ENCODE data around the gene SPG21. TPM values are rescaled to one million over a fixed set of nuclear protein-coding genes. Genes with fewer than 3 reads are reported as not detected.

The SPG21 gene
- total RNA-seq, 1 donor = 92.4 TPM

DNA sequence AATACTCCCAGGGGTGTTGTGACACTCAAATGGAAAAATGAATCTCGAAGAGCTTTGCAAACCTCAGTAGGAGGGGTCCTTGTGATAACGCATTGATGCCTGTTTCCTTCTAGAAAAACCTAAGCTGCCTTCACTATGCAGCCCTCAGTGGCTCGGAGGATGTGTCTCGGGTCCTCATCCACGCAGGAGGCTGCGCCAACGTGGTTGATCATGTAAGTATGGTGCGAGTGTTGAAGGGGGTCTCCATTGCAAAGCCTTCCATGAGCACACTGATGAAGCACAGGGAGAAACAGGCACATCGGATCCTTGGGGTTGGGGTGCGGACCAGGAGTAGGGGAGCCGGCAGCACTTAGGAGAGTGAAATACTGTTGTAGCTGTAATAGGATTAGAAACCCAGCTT is 55.7 kb downstream of the SPG21 start:
- H3K4me3 ChIP-seq (ENCODE audit: low read length) = no peak overlapping the region
- H3K4me1 ChIP-seq (ENCODE audit: insufficient read depth, low read length) = no peaks in the 10 kb centered on the region
- H3K27me3 ChIP-seq (ENCODE audit: insufficient read depth, low read length) = no peaks in the 10 kb centered on the region
- no peaks in the 10 kb centered on the region for H3K9me3 ChIP-seq (ENCODE audit: low read depth, low read length)

DNA sequence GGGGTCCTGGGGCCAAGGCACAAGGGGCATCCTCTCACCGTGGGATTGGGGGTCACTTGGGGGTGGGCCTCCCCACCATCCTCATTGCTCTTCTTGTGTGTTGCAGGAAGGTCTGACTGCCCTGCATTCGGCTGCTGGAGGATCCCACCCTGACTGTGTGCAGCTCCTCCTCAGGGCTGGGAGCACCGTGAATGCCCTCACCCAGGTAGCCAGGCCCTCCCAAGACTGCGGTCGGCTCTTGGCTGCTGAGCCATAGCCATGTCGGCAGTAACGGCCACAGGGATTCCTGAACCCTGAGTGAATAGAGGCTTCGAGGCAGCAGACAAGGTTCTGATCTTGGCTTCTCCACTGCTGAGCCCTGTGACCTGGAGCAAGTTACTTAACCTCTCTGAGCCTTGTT is 58.3 kb downstream of the SPG21 start:
- Histone ChIP-seq H3K4me3 (ENCODE audit: low read length) (no peak overlapping the region), H3K9me3 (ENCODE audit: low read depth, low read length) (no peaks in the 10 kb centered on the region), H3K4me1 (ENCODE audit: insufficient read depth, low read length) (no peaks in the 10 kb centered on the region), H3K27me3 (ENCODE audit: insufficient read depth, low read length) (no peaks in the 10 kb centered on the region)

DNA sequence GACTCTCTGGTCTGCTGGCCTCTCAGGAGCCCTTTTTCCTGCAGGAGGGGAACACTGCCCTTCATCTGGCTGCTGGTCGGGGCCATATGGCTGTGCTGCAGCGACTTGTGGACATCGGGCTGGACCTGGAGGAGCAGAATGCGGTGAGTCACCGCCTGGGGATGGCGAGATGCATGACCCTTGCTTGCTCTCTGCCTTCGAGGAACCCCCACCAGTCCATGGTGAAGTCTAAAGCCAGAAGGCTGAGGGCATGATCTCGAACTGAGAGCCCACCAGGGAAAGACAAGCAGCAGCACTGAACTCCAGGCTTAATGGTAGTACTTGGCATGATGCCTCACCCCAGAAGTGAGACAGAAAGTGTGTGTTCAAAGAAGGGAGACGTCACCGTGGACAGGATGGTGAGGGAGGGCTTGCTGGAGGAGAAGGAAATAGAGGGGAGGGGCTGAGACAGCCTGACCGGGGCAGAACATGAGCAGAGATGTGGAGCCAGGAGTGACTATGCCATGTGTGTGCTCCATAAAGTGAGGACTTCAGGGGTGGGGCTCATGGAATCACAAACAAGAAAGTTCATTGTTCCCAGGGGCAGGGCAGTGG is 58.8 kb downstream of the SPG21 start:
- H3K27me3 ChIP-seq (ENCODE audit: insufficient read depth, low read length) = no peaks in the 10 kb centered on the region
- H3K9me3 ChIP-seq (ENCODE audit: low read depth, low read length) = no peaks in the 10 kb centered on the region
- H3K4me1 ChIP-seq (ENCODE audit: insufficient read depth, low read length) = no peaks in the 10 kb centered on the region
- no peak overlapping the region for H3K4me3 ChIP-seq (ENCODE audit: low read length)

DNA sequence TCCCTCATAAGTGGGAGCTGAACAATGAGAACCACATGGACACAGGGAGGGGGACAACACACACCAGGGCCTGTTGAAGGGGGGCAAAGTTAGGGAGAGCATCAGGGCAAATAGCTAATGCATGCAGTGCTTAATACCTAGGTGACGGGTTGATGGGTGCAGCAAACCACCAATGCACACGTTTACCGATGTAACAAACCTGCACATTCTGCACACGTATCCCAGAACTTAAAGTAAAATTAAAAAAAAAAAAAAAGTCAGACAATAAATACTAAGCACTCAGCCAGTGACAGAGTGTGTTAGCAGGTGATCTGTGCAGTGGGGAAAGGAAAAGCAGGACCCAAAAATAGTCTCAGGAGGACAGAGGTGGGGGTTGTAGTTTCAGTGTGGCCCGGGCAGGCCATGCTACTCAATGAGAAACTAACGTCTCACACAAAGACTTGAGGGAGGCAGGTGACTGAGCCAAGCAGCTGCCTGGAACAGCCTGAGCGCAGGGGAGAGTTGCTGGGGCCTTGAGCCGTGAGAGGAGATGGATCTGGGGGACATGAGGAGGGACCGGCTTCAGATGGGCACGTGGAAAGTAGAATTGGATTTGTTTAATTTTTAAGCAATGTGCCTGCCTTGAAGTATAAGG is 59.6 kb downstream of the SPG21 start:
- no peaks in the 10 kb centered on the region for H3K9me3 ChIP-seq (ENCODE audit: low read depth, low read length)
- no peak overlapping the region for H3K4me3 ChIP-seq (ENCODE audit: low read length)
- H3K27me3 ChIP-seq (ENCODE audit: insufficient read depth, low read length) = no peaks in the 10 kb centered on the region

DNA sequence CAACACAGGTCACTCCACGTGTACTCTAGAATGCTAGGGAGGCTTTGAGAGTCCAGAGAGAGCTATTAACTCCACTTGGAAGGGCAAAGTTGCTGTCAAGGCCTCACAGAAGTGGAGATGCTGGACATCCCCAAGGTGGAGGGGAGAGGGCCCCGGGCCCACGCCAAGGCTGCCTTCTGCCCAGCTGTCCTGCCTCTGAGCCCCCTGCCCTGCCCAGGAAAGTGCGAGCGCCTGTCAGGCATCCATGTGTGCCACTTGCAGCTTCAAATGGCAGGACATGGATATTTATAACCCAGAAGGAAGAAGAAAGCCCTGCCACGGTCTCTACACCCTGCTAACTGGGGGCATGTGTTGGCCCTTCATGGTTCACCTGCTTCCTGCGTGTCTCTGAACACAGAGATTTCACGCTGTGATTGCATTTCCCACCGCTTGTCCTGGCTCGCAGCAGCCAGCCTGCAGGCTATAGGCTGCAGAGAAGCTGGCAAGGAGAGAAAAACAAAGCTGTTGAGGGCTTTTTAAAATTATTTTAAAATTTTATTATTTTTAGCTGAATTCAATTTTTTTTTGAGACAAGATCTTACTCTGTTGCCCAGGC is 61.0 kb downstream of the SPG21 start:
- Histone ChIP-seq H3K4me1 (ENCODE audit: insufficient read depth, low read length) (no peaks in the 10 kb centered on the region), H3K27me3 (ENCODE audit: insufficient read depth, low read length) (no peaks in the 10 kb centered on the region), H3K9me3 (ENCODE audit: low read depth, low read length) (no peaks in the 10 kb centered on the region), H3K4me3 (ENCODE audit: low read length) (no peak overlapping the region)

More for the DNA sequence above, 59.6 kb downstream of the SPG21 start:
- H3K4me1 ChIP-seq (ENCODE audit: insufficient read depth, low read length) = no peaks in the 10 kb centered on the region

DNA sequence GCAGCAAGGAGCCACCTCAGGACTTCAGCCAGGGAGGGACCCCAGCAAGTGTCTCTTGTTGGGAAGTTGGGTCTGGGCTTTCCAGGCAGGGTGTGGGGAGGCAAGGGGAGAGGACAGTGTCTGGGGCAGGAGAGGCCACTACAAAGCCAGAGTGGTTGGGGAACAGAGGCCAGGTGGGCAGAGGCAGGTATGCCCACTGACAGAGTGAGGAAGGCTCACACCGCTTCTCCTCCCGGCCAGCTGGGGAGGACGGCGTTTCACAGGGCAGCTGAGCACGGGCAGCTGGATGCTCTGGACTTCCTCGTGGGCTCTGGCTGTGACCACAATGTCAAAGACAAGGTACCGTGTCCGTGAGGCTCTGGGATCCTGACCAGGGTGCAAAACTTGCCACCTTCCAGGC is 63.1 kb downstream of the SPG21 start:
- no peaks in the 10 kb centered on the region for H3K4me1 ChIP-seq (ENCODE audit: insufficient read depth, low read length)
- H3K4me3 ChIP-seq (ENCODE audit: low read length) = no peak overlapping the region
- no peaks in the 10 kb centered on the region for H3K27me3 ChIP-seq (ENCODE audit: insufficient read depth, low read length)
- no peaks in the 10 kb centered on the region for H3K9me3 ChIP-seq (ENCODE audit: low read depth, low read length)

DNA sequence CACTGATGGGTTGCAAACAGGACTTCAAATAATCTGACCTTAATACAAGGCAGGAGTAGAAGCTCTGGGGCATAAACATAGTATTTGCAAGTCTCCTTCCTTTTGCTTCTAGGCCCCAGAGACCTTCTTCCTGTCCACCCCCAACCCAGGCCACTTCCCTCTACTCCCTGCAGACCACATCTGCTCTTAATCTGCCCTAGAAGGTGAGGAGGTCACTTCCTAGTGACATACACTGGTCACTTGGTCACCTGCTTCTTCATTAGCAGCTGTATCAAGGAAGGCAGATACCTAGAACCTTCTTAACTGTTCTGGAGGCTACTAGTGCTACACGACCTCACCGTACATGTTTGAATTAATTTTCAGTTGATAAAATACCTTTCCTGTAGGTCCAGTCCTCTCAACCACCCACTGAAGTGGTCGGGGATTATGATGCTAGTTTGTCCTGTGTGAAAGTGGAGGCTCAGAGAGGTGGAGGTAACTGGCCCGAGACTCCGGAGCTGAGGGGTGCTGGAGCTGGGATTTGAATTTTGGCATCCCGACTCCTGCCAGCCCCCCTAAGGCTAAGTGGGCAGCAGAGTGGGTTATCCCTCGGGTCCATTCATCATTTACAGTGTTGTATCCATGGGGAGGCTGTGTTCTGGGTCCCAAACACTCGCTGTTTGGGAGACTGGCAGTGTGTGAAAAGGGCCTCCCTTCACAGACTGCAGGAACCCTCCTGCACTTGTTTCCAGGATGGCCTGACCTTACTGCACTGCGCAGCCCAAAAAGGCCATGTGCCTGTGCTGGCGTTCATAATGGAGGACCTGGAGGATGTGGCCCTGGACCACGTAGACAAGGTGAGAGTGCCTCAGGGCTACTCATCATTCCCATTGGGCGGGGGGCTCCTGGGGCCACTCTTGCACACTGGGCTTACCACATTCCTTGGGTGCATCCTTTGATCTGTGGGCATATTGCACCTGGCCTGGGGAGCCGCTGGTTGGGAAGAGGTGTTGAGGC is 64.1 kb downstream of the SPG21 start:
- Histone ChIP-seq H3K4me3 (ENCODE audit: low read length) (no peak overlapping the region), H3K27me3 (ENCODE audit: insufficient read depth, low read length) (no peaks in the 10 kb centered on the region), H3K4me1 (ENCODE audit: insufficient read depth, low read length) (no peaks in the 10 kb centered on the region), H3K9me3 (ENCODE audit: low read depth, low read length) (no peaks in the 10 kb centered on the region)

DNA sequence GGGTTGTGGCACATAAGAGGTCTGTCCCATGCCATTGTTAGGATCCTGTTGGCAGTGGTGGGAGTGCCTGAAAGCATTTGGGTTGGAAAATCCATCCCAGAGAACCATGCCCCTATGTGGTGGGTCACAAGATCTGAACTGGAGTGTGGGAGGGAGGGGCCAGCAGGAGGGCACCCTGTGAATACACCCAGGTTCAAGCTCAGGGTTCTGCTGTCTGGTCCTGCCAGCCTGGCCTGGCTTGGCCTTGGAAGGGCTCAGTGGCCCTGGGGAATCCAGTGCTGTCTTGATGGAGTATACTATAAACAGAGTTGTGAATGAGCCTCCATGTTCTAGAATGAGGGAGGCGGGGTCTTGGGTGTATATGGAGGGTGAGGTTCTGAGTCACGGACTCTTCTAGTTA is 66.2 kb downstream of the SPG21 start:
- H3K9me3 ChIP-seq (ENCODE audit: low read depth, low read length) = no peaks in the 10 kb centered on the region
- no peak overlapping the region for H3K4me3 ChIP-seq (ENCODE audit: low read length)
- no peaks in the 10 kb centered on the region for H3K4me1 ChIP-seq (ENCODE audit: insufficient read depth, low read length)
- no peaks in the 10 kb centered on the region for H3K27me3 ChIP-seq (ENCODE audit: insufficient read depth, low read length)

DNA sequence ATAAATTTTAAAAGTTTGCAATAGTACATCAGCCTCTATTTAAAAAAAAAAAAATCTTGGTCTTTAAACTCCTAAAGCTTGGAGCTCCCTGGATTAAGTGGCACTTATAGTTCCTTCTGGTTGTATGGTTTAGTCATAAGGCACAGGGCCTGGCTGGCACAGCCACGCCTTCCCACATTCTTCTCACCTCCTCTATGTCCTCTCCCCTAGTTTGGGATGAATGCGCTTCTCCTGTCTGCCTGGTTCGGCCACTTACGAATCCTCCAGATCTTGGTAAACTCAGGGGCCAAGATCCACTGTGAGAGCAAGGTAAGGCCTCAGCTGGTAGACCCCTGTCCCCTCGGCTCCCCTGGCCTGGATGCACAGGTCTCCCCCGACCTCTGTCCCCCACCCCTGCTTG is 68.0 kb downstream of the SPG21 start:
- Histone ChIP-seq H3K27me3 (ENCODE audit: insufficient read depth, low read length) (no peaks in the 10 kb centered on the region), H3K9me3 (ENCODE audit: low read depth, low read length) (no peaks in the 10 kb centered on the region), H3K4me3 (ENCODE audit: low read length) (no peak overlapping the region), H3K4me1 (ENCODE audit: insufficient read depth, low read length) (no peaks in the 10 kb centered on the region)

DNA sequence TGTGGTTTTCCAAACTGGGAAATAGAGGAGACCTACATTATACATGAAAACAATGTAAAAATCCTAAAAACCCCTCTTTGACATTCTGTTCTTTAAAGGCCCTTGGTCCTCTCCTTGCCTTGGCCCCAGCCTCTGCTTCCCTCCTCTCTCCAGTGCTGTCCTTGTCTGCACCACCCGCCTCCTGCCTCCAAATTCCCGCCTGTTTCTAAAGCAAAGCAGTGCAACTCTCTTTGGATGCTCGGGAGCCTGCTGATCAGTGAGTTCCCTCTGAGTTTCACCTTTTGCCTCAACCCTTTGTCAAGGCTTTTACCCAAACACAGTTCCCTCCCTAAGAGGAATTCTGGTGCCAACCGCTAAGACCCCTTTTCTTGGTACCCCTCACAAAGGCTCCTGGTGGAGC is 70.0 kb downstream of the SPG21 start:
- no peaks in the 10 kb centered on the region for H3K27me3 ChIP-seq (ENCODE audit: insufficient read depth, low read length)
- H3K4me3 ChIP-seq (ENCODE audit: low read length) = no peak overlapping the region
- no peaks in the 10 kb centered on the region for H3K9me3 ChIP-seq (ENCODE audit: low read depth, low read length)
- no peaks in the 10 kb centered on the region for H3K4me1 ChIP-seq (ENCODE audit: insufficient read depth, low read length)

DNA sequence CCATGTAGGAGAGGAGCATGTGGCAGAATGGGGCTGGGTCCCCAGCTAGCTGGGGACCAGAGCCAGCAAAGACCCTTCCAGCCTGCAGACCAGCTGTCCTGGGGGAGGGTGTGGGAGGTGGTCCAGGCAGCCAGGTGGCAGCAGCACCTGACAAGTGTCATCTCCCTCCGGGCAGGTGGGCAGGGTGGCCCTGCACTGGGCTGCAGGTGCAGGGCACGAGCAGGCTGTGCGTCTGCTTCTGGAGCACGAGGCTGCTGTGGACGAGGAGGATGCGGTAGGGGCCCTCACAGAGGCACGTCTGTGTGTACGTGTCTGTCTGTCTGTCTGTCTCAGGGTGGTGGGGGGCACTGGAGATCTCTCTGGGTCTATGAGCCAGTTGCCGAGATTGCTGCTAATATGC is 72.5 kb downstream of the SPG21 start:
- no peak overlapping the region for H3K4me3 ChIP-seq (ENCODE audit: low read length)
- peaks cover 3% of the 10 kb centered on the region for H3K27me3 ChIP-seq (ENCODE audit: insufficient read depth, low read length)
- no peaks in the 10 kb centered on the region for H3K4me1 ChIP-seq (ENCODE audit: insufficient read depth, low read length)
- no peaks in the 10 kb centered on the region for H3K9me3 ChIP-seq (ENCODE audit: low read depth, low read length)

DNA sequence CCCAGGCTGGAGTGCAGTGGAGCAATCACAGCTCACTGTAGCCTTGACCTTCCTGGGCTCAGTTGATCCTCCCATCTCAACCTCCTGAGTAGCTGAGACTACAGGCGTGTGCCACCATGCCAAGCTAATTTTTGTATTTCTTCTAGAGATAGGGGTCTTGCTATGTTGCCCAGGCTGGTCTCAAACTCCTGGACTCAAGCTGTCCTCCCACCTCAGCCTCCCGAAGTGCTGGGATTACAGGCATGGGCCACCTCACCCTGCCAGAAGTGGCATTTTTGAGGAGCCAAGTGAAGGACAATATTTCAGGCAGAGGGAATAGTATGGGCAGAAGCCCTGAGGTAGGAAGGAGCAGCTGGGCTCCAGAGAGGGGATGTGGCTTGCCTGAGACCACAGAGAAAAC is 73.3 kb downstream of the SPG21 start:
- peaks cover 8% of the 10 kb centered on the region for H3K4me1 ChIP-seq (ENCODE audit: insufficient read depth, low read length)
- H3K27me3 ChIP-seq (ENCODE audit: insufficient read depth, low read length) = peaks cover 6% of the 10 kb centered on the region
- no peak overlapping the region for H3K4me3 ChIP-seq (ENCODE audit: low read length)
- no peaks in the 10 kb centered on the region for H3K9me3 ChIP-seq (ENCODE audit: low read depth, low read length)

DNA sequence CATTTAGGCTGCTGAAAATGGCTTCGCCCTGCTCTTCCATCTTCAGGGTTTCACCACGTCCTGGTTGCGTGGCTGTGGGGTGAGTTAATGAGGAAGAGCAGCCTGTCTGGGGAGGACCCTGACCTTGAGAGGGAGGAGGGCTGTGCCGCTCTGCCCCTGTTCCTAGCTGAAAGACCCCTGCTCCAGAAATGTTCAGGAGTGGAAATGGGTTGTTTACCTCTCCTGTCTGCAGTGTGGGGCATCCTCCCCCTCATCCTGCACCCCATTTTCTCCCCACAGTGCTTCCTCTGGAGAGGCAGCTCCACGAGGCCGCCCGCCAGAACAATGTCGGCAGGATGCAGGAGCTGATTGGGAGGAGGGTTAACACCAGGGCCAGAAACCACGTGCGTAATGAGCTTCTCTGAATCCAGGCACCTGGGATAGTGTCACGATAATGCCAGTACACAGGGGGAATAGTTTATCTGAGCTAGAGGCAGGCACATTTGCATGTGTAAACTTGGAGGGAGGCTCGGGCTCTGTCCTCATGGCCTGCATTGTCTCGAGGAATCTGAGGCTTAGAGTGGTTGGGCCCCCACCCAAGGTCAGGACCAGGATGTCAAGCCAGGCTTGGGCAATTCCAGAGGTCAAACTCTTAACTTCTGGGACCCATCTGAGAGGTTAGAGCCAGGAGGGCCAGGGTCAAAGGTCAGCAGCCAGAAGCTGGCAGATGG is 74.0 kb downstream of the SPG21 start:
- no peaks in the 10 kb centered on the region for H3K9me3 ChIP-seq (ENCODE audit: low read depth, low read length)
- peaks cover 10% of the 10 kb centered on the region for H3K4me1 ChIP-seq (ENCODE audit: insufficient read depth, low read length)
- no peak overlapping the region for H3K4me3 ChIP-seq (ENCODE audit: low read length)
- peaks cover 13% of the 10 kb centered on the region for H3K27me3 ChIP-seq (ENCODE audit: insufficient read depth, low read length)
